K562 (cell line): ENCODE data around the gene CMSS1. TPM values are rescaled to one million over a fixed set of nuclear protein-coding genes. Genes with fewer than 3 reads are reported as not detected.

Experiments
- E2F5 ChIP-seq: sonication (generic); formaldehyde crosslinking; IDR thresholded peaks from 2 replicates; pipeline ENCODE4 v1.8.0; 2022; ENCODE audit warnings: mild to moderate bottlenecking, missing genetic modification reagents
- FOXJ2 ChIP-seq: fragments of 200-800 bp; sonication (Bioruptor generic); IDR thresholded peaks from 2 replicates; pipeline ENCODE4 v1.6.1; 2016; ENCODE audit warnings: missing genetic modification characterization, missing compliant biosample characterization
- GATAD2A ChIP-seq: fragments of 450-650 bp; IDR thresholded peaks from 2 replicates; pipeline ENCODE4 v1.6.1; 2017
- HDAC1 ChIP-seq, 2 experiments: fragments of 450-650 bp; IDR thresholded peaks; 2 replicates each; pipeline ENCODE4 v1.6.1; 2016 to 2017; ENCODE audit warnings: inconsistent platforms in 1 of 2, mild to moderate bottlenecking in 1 of 2, moderate library complexity in 1 of 2
- ID3 ChIP-seq, 2 experiments: fragments of 250-450 bp in 1 of 2; fragments of 450-650 bp in 1 of 2; sonication (Bioruptor Pico) in 1 of 2; IDR thresholded peaks; 2 replicates each; pipeline versions ENCODE4 v1.6.1 to v1.8.0; 2016 to 2021; ENCODE audit warnings: mild to moderate bottlenecking in 2 of 2, moderate library complexity in 2 of 2, missing compliant biosample characterization in 1 of 2, missing genetic modification characterization in 1 of 2
- JUND ChIP-seq, 2 experiments: IDR thresholded peaks; 2 replicates in 1 of 2; 3 replicates in 1 of 2; pipeline ENCODE4 v1.6.1; 2011; ENCODE audit warnings: borderline replicate concordance in 2 of 2, low read depth in 2 of 2, low read length in 2 of 2, improper control_type of control experiment in 1 of 2, missing biosample characterization in 1 of 2, missing genetic modification characterization in 1 of 2, missing genetic modification reagents in 1 of 2
- MCM7 ChIP-seq, 2 experiments: fragments of 450-650 bp; IDR thresholded peaks; 2 replicates each; pipeline ENCODE4 v1.6.1; 2016 to 2018
- NFIC ChIP-seq: fragments of 450-650 bp; IDR thresholded peaks from 2 replicates; pipeline ENCODE4 v1.6.1; 2017; ENCODE audit warnings: mild to moderate bottlenecking, inconsistent platforms
- POLR2AphosphoS2 ChIP-seq: IDR thresholded peaks from 2 replicates; pipeline ENCODE4 v1.6.1; 2012; ENCODE audit warnings: low read length, improper control_type of control experiment
- POLR2H ChIP-seq: IDR thresholded peaks from 2 replicates; pipeline ENCODE4 v1.6.1; 2016; ENCODE audit warnings: missing genetic modification characterization, low read depth, mild to moderate bottlenecking, control low read depth, missing compliant biosample characterization, moderate library complexity
- SRSF3 ChIP-seq: fragments of 200-400 bp; formaldehyde crosslinking; IDR thresholded peaks from 2 replicates; pipeline ENCODE4 v1.6.1; 2016; ENCODE audit warnings: mild to moderate bottlenecking, low read length, moderate library complexity; ENCODE audit not compliant: insufficient read depth
- SRSF7 ChIP-seq: fragments of 200-400 bp; formaldehyde crosslinking; optimal IDR thresholded peaks from 2 replicates; pipeline ENCODE3; 2017; ENCODE audit warnings: mild to moderate bottlenecking, low read depth, low read length
- TAF15 ChIP-seq: fragments of 200-400 bp; formaldehyde crosslinking; IDR thresholded peaks from 2 replicates; pipeline ENCODE4 v1.6.1; 2017; ENCODE audit warnings: mild to moderate bottlenecking, low read depth, low read length, moderate library complexity
- TCF15 ChIP-seq: fragments of 250-450 bp; sonication (Bioruptor Pico); IDR thresholded peaks from 2 replicates; pipeline ENCODE4 v1.8.0; 2022; ENCODE audit warnings: moderate library complexity, mild to moderate bottlenecking, inconsistent platforms
- TEAD4 ChIP-seq, 2 experiments: sonication (generic) in 1 of 2; formaldehyde crosslinking in 1 of 2; IDR thresholded peaks; 2 replicates each; pipeline versions ENCODE4 v1.6.1 to v1.8.0; 2012 to 2022; ENCODE audit warnings: borderline replicate concordance in 1 of 2, inconsistent platforms in 1 of 2, low read length in 1 of 2, mild to moderate bottlenecking in 1 of 2, missing genetic modification reagents in 1 of 2
- U2AF1 ChIP-seq: fragments of 200-400 bp; formaldehyde crosslinking; optimal IDR thresholded peaks from 2 replicates; pipeline ENCODE3; 2017; ENCODE audit warnings: mild to moderate bottlenecking, low read depth, low read length, moderate library complexity
- ZBTB26 ChIP-seq: fragments of 450-650 bp; formaldehyde crosslinking; IDR thresholded peaks from 2 replicates; pipeline ENCODE4 v1.4.0; 2022; ENCODE audit warnings: missing genetic modification characterization
- ZBTB8A ChIP-seq: fragments of 450-650 bp; IDR thresholded peaks from 2 replicates; pipeline ENCODE4 v1.6.1; 2018; ENCODE audit warnings: mild to moderate bottlenecking, moderate library complexity; ENCODE audit not compliant: partially characterized antibody
- ZNF121 ChIP-seq: sonication (generic); formaldehyde crosslinking; conservative IDR thresholded peaks from 2 replicates; pipeline ENCODE4 v1.8.0; 2022; ENCODE audit warnings: missing genetic modification reagents
- ZNF274 ChIP-seq: IDR thresholded peaks from 2 replicates; pipeline ENCODE4 v1.6.1; 2011; ENCODE audit warnings: low read depth, mild to moderate bottlenecking, low read length, moderate library complexity, borderline replicate concordance
- ZNF408 ChIP-seq: fragments of 250-450 bp; sonication (Bioruptor Pico); IDR thresholded peaks from 2 replicates; pipeline ENCODE4 v1.4.0; 2020; ENCODE audit warnings: low read depth, mild to moderate bottlenecking, moderate library complexity
- ZNF449 ChIP-seq: fragments of 250-450 bp; sonication (Bioruptor Pico); IDR thresholded peaks from 2 replicates; pipeline ENCODE4 v1.8.0; 2022; ENCODE audit warnings: moderate library complexity, mild to moderate bottlenecking, inconsistent platforms
- polyA plus RNA-seq, 8 experiments: library from polyadenylated mRNA; depleted of rRNA in 4 of 8; stranded (reverse) in 5 of 8; unstranded in 3 of 8; fragments of >200 nt; fragmentation: Nextera tagmentation in 2 of 8; fragmentation: Illumina TruSeq in 1 of 8; extraction: Ambion mirVana in 2 of 8; extraction: Trizol in 1 of 8; gene quantifications; 2 replicates each; pipeline versions ENCODE4 v1.2.1 to v1.2.3, GENCODE V29; 2011 to 2014; ENCODE audit warnings: inconsistent platforms in 1 of 8, missing spikeins in 1 of 8
- total RNA-seq, 7 experiments: library from RNA; depleted of rRNA in 6 of 7; stranded (reverse); fragments of >200 nt in 6 of 7; fragmentation: Illumina TruSeq in 2 of 7; extraction: Trizol in 2 of 7; gene quantifications; 2 replicates each; pipeline versions ENCODE4 v1.2.1 to v1.2.3, GENCODE V29; 2011 to 2021; ENCODE audit warnings: low replicate concordance in 1 of 7

The CMSS1 gene
- total and polyA plus RNA-seq, 9 of the 15 experiments (the other 6 are each of a cell fraction or from before 2014, with no cell fraction given) = 46.9 to 109 (median 72.3) TPM

GRCh38 chr3:99776516-99777209 lies 41.0 kb upstream of the CMSS1 start (continued):
- TF ChIP-seq ZBTB26 (CRISPR knock-in tag) = peak; percentile 99
- peak; percentile 47 for TF ChIP-seq JUND (IDR thresholded peaks at IDR 0.05; ENCODE audit: borderline replicate concordance, low read depth, low read length)
- peak; percentile 88; the same call in 2 of the 3 replicates for TF ChIP-seq JUND (tag; IDR thresholded peaks at IDR 0.05; ENCODE audit: borderline replicate concordance, low read depth, low read length)
- no peak for TF ChIP-seq SRSF7
- TF ChIP-seq E2F5 (CRISPR knock-in tag) = no peak
- no peak for TF ChIP-seq ZNF408 (CRISPR knock-in tag)
- TF ChIP-seq HDAC1 (IDR thresholded peaks at IDR 0.05) = no peak
- no peak for TF ChIP-seq ZNF121
- no peak for TF ChIP-seq ZNF274
- 0 out of 2 replicates have a peak, but pooled peaks have one; percentile 19 for TF ChIP-seq NFIC
- TF ChIP-seq TCF15 (CRISPR knock-in tag) = peak; percentile 99
- TF ChIP-seq POLR2AphosphoS2 = no peak
- no peak for TF ChIP-seq SRSF3
- no peak for TF ChIP-seq U2AF1
- TF ChIP-seq ID3 (CRISPR knock-in tag; IDR thresholded peaks at IDR 0.05) = peak; percentile 97
- peak; percentile 99 for TF ChIP-seq ID3 (tag; IDR thresholded peaks at IDR 0.05)
- no peak for TF ChIP-seq TAF15
- TF ChIP-seq ZBTB8A = no peak
- TF ChIP-seq POLR2H (tag) = peak; percentile 92
- TF ChIP-seq TEAD4 (IDR thresholded peaks at IDR 0.05; ENCODE audit: low read length) = peak; percentile 17; the same call in 1 of the 2 replicates
- no peak for TF ChIP-seq TEAD4 (CRISPR knock-in tag; IDR thresholded peaks at IDR 0.05; ENCODE audit: borderline replicate concordance)
- TF ChIP-seq GATAD2A = no peak
- peak; percentile 99 for TF ChIP-seq ZNF449 (CRISPR knock-in tag)
- no peak for TF ChIP-seq MCM7 (IDR thresholded peaks at IDR 0.05)
- peak; percentile 92 for TF ChIP-seq FOXJ2
